ENCODE data around the gene FAM83B.
"Not testable (repeated sequence)": the region's sequence is repeated elsewhere in the genome, so short reads cannot be mapped to it uniquely, and the experiment has no call there.

FAM83B gene

DNA sequence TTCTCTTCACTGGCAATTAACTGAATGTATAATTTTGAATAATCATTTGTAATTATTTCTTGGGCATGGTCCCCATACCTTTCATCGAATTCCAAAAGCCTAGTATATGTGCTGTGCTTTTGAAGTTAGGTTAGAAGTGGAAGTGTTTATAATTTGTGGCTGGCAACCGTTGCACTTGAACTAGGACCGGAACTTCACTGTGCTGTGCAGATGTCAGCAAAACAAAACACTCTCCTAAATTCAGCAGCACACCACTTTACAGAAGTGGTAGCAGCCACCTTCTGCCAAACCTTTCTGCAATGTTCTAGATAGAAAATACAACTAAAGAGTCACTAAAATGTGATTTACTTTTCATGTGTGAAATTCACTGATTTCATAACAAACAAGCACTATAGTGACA, 111.9 kb downstream of the FAM83B start:
- Histone ChIP-seq H3K27me3 (no peaks in the 10 kb centered on the region), H3K27ac (no peak overlapping the region), H3K4me1 (ENCODE audit: control insufficient read depth in 1 of 2, insufficient read depth in 1 of 2, low read depth in 1 of 2, low read length in 1 of 2) (no peaks in the 10 kb centered on the region), H3K4me3 (ENCODE audit: low read depth in 1 of 2, low read length in 1 of 2) (no peak overlapping the region), H3K36me3 (no peaks in the 10 kb centered on the region), H3K9me3 (no peaks in the 10 kb centered on the region)
- TF ChIP-seq, protein P1, sequence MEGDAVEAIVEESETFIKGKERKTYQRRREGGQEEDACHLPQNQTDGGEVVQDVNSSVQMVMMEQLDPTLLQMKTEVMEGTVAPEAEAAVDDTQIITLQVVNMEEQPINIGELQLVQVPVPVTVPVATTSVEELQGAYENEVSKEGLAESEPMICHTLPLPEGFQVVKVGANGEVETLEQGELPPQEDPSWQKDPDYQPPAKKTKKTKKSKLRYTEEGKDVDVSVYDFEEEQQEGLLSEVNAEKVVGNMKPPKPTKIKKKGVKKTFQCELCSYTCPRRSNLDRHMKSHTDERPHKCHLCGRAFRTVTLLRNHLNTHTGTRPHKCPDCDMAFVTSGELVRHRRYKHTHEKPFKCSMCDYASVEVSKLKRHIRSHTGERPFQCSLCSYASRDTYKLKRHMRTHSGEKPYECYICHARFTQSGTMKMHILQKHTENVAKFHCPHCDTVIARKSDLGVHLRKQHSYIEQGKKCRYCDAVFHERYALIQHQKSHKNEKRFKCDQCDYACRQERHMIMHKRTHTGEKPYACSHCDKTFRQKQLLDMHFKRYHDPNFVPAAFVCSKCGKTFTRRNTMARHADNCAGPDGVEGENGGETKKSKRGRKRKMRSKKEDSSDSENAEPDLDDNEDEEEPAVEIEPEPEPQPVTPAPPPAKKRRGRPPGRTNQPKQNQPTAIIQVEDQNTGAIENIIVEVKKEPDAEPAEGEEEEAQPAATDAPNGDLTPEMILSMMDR (IDR thresholded peaks at IDR 0.05), result no peak

DNA sequence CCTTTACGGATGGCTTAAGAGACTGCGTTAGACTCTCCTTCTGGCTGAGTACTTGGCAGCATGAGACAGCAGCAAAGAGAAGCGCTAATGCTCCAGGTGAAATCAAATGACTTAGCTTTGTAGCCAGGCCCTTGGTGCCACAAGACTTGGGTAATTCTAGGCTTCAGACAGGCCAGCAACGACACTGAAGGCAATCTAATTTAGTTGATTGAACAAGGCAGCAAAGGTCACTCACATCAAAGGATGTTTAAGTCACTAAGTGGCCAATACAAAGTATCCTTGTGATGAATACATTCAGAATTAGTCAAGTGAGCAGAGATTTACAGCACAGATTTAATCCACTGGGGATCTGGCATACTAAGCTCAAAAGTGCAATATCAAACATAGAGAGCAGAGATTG, 113.2 kb downstream of the FAM83B start:
- H3K27me3 ChIP-seq, result no peaks in the 10 kb centered on the region
- H3K27ac ChIP-seq, result no peak overlapping the region
- no peaks in the 10 kb centered on the region for H3K36me3 ChIP-seq
- no peaks in the 10 kb centered on the region for H3K9me3 ChIP-seq
- H3K4me3 ChIP-seq (ENCODE audit: low read depth in 1 of 2, low read length in 1 of 2), result no peak overlapping the region
- TF ChIP-seq, protein P1 (IDR thresholded peaks at IDR 0.05), result no peak
- no peaks in the 10 kb centered on the region for H3K4me1 ChIP-seq (ENCODE audit: control insufficient read depth in 1 of 2, insufficient read depth in 1 of 2, low read depth in 1 of 2, low read length in 1 of 2)

DNA sequence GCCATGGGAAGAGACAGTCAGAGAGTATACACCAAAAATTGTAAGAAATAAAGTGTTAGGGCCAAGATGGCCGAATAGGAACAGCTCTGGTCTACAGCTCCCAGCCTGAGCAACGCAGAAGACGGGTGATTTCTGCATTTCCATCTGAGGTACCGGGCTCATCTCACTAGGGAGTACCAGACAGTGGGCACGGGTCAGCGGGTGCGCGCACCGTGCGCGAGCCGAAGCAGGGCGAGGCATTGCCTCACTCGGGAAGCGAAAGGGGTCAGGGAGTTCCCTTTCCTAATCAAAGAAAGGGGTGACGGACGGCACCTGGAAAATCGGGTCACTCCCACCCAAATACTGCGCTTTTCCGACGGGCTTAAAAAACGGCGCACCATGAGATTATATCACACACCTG, 114.8 kb downstream of the FAM83B start:
- H3K4me1 ChIP-seq (ENCODE audit: control insufficient read depth in 1 of 2, insufficient read depth in 1 of 2, low read depth in 1 of 2, low read length in 1 of 2); H3K36me3 ChIP-seq; H3K27me3 ChIP-seq; H3K9me3 ChIP-seq; H3K27ac ChIP-seq; H3K4me3 ChIP-seq (ENCODE audit: low read depth in 1 of 2, low read length in 1 of 2): not testable (repeated sequence)

DNA sequence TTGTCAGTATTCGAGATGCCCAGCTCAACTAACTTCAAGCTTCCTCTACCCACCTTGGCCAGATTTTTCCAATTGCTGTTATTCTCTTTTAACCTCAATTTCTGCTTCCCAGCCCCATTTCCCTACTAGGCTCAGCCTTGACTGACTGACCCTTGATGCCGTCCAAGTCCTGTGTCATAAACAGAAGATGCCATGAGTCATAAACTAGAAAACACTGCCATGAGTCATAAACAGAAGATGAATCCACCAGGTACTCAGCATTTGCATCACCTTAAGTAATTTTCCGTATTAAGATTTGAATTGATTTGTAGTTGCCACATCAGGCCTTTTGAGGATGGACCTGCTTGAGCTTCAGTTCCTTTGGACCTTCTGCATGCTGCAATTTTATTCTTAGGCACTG, 123.8 kb downstream of the FAM83B start:
- Histone ChIP-seq H3K27me3 (no peaks in the 10 kb centered on the region), H3K27ac (no peak overlapping the region)
- TF ChIP-seq, protein P1 (IDR thresholded peaks at IDR 0.05), result no peak

DNA sequence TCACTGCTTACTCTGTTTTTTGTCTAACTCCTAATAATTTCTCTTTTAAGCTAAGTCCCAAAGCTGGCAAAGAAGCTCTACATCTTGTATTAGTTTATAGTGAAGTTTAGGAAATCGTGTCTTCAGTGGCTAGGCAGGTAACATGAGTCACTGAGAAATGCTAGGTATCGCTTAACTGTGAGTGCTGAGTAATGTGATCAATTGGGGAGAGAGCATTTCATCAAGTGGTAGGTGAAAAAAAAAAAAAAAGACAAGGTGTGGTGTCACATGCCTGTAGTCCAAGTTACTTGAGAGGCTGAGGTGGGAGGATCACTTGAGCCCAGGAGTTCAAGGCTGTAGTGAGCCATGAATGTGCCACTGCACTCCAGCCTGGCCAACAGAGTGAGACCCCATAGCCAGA, 125.3 kb downstream of the FAM83B start:
- H3K27me3 ChIP-seq, result no peaks in the 10 kb centered on the region
- no peaks in the 10 kb centered on the region for H3K4me1 ChIP-seq (ENCODE audit: control insufficient read depth in 1 of 2, insufficient read depth in 1 of 2, low read depth in 1 of 2, low read length in 1 of 2)
- no peaks in the 10 kb centered on the region for H3K9me3 ChIP-seq
- no peaks in the 10 kb centered on the region for H3K36me3 ChIP-seq
- TF ChIP-seq, protein P1 (IDR thresholded peaks at IDR 0.05), result no peak
- no peak overlapping the region for H3K27ac ChIP-seq
- H3K4me3 ChIP-seq (ENCODE audit: low read depth in 1 of 2, low read length in 1 of 2), result no peak overlapping the region

More for the DNA sequence above, 123.8 kb downstream of the FAM83B start:
- Histone ChIP-seq H3K36me3 (no peaks in the 10 kb centered on the region), H3K4me1 (ENCODE audit: control insufficient read depth in 1 of 2, insufficient read depth in 1 of 2, low read depth in 1 of 2, low read length in 1 of 2) (no peaks in the 10 kb centered on the region), H3K4me3 (ENCODE audit: low read depth in 1 of 2, low read length in 1 of 2) (no peak overlapping the region), H3K9me3 (no peaks in the 10 kb centered on the region)

DNA sequence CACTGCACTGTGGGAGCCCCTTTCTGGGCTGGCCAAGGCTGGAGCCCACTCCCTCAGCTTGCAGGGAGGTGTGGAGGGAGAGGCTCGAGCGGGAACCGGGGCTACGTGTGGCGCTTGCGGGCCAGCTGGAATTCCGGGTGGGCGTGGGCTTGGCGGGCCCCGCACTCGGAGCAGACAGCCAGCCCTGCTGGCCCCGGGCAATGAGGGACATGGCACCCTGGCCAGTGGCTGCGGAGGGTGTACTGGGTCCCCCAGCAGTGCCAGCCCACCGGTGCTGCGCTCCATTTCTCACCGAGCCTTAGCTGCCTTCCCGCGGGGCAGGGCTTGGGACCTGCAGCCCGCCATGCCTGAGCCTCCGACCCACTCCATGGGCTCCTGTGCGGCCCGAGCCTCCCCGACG, 132.6 kb downstream of the FAM83B start:
- not testable (repeated sequence) for H3K4me1 ChIP-seq (ENCODE audit: control insufficient read depth in 1 of 2, insufficient read depth in 1 of 2, low read depth in 1 of 2, low read length in 1 of 2); H3K27me3 ChIP-seq; H3K36me3 ChIP-seq; H3K4me3 ChIP-seq (ENCODE audit: low read depth in 1 of 2, low read length in 1 of 2); H3K27ac ChIP-seq; H3K9me3 ChIP-seq
